Suppressor macrophage treated with lipopolysaccharide for 4 hours (primary cell): ENCODE data around the gene HOXD3.

Experiments
- DNase-seq: peaks from one replicate; pipeline ENCODE4 v3.0.0-alpha.2; 2020

Gene HOXD3

DNA sequence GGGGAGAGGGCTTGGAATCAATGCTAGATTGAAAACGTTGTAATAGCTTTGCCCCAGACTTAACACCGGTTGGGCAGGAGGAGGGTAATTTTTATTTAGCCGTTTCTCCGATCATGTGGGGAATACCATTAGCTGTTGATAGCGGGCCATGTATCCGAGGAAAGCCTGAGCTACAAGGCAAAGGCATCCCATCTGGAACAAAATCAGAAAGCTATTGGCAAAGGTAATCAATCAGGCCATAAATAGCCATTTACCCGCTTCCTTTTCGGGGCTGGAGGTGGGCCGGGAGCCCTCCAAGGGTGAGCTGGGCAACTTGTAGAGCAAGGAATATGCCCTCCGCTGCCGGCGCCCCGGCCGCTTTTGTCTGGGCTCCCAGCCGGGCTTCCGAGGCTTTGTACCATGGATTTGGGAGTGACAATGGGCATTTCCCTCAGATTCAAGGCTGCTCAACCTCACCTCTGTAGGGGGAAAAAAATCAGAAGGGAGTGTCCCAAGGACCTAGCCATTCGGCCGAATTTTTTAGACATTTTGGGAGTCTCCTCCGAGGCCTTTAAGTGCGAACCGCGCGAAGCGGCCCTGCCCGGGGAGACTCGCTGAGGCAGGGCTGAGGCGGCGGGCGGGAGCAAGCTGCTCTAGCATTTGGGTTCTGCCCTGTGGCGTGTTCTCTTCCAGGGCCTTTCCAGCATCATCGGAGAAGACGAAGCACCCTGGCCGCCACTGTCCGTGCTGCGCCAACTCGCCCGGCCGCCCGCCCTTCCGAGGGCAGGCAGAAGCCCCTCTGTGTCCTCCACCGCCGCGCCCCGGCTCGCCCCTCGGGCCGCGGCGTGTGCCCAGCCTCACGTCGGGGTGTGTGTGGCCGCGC lies 35.7 kb upstream of the HOXD3 start:
- DNase-seq: no peak

GRCh38 chr2:176122052-176122682 lies 34.9 kb upstream of the HOXD3 start:
- no peak for DNase-seq

DNA sequence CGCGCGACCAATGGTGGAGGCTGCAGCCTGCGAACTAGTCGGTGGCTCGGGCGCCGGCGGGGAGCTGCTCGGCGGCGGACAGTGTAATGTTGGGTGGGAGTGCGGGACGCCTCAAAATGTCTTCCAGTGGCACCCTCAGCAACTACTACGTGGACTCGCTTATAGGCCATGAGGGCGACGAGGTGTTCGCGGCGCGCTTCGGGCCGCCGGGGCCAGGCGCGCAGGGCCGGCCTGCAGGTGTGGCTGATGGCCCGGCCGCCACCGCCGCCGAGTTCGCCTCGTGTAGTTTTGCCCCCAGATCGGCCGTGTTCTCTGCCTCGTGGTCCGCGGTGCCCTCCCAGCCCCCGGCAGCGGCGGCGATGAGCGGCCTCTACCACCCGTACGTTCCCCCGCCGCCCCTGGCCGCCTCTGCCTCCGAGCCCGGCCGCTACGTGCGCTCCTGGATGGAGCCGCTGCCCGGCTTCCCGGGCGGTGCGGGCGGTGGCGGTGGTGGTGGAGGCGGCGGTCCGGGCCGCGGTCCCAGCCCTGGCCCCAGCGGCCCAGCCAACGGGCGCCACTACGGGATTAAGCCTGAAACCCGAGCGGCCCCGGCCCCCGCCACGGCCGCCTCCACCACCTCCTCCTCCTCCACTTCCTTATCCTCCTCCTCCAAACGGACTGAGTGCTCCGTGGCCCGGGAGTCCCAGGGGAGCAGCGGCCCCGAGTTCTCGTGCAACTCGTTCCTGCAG lies 34.3 kb upstream of the HOXD3 start, which contains the start of gene HOXD9:
HOXD9 (plus strand) TSS at position 37 of the 728 bp plus-strand sequence; CDS start at position 87, 50 bp downstream.
- no peak for DNase-seq

- no peak for DNase-seq
Measured at GRCh38 chr2:176123411-176124109, 33.5 kb upstream of the HOXD3 start.

- DNase-seq: no peak
Measured at GRCh38 chr2:176124110-176124946, 32.8 kb upstream of the HOXD3 start.

DNA sequence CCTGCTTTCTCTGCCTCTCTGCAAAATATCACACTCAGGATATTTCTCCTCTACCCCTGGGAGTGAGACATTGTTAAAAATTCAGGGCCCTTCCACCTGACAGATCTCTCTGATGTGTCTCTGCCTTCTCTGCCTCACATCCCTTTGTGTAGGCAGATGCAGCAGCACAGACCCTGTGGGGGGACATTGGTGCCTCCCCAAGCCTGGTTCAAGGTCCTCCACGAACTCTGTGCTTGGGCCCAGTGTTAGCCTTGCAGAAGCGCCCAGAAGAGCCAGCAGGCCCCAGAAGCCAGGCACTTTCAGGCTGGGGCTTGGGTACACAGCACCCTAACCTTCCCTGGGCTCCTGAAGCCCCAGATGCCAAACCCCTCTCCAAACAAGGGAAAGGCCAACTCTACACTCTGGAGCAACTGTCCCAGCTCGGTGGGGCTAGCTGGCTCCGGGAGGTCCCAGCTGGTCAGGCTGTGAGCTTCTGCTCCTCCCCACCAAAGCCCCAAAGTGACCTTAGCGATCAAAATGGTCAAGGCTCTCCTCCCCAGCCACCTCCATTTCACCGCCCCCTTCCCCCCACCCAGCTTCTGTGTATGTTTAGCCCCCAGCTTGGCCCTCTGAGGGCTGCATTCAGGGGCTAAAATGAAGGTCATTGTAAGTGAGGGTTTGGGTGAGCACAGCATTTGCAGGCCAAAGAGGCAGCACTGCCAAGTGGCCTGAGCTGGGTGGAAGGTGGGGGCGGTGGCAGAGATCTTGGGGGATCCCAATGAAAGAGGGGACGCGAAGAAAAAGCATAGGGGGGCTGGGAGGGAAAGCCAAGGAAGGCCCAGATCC lies 31.9 kb upstream of the HOXD3 start:
- DNase-seq: no peak

- no peak for DNase-seq
Measured at GRCh38 chr2:176125772-176126054, 31.4 kb upstream of the HOXD3 start.

DNA sequence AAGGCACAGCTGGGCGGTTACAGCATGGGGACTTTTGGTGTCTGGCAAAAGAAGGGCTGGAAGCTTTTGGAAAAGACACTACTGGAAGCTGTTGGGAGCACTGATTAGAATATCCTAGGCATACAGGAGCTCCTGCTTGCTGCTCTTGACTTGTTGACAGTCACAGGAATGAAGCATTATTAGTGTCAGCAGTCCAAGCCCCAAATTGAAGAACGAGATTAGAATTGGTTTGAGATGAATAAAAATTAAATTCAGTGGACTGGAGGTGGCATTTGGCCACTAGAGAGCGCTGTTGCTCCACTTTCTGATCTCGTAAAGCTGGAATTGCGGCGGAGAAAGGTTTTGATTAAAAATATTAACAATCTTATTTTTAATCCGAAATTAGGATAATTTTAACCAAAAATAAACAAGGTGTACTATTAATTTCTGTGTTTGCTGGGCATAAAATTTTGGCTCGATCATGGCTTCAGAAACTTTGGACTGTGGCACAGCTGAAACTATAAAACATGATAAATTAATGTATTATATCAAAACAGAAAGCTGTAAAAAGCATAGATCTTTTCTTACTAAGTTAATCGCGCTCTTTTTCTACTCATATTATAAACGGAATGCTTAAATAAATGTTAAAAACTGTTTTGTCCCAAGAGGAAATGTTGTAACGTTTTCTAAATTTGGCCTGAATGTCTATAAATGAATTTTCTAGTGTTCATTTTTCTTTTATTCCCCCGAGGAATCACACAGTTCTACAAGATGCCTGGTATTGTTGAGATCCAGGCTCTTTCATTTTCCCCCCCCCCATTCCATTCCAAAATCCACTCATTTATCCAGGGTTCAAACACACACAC lies 30.0 kb upstream of the HOXD3 start:
- peak; percentile 81 for DNase-seq

GRCh38 chr2:176127774-176128072 lies 29.4 kb upstream of the HOXD3 start:
- DNase-seq: no peak

- no peak for DNase-seq
Measured at GRCh38 chr2:176128172-176128981, 28.7 kb upstream of the HOXD3 start.

- DNase-seq: peak; percentile 25
Measured at GRCh38 chr2:176128982-176129796, 27.9 kb upstream of the HOXD3 start, which contains the start of gene HOXD8. Gene HOXD8, plus strand, starts transcription at chr2:176129705. Its CDS starts 662 bp downstream, at chr2:176130367.

- DNase-seq: no peak
Measured at GRCh38 chr2:176129813-176130146, 27.3 kb upstream of the HOXD3 start.

GRCh38 chr2:176130147-176130956 lies 26.8 kb upstream of the HOXD3 start:
- DNase-seq: peak; percentile 18

DNA sequence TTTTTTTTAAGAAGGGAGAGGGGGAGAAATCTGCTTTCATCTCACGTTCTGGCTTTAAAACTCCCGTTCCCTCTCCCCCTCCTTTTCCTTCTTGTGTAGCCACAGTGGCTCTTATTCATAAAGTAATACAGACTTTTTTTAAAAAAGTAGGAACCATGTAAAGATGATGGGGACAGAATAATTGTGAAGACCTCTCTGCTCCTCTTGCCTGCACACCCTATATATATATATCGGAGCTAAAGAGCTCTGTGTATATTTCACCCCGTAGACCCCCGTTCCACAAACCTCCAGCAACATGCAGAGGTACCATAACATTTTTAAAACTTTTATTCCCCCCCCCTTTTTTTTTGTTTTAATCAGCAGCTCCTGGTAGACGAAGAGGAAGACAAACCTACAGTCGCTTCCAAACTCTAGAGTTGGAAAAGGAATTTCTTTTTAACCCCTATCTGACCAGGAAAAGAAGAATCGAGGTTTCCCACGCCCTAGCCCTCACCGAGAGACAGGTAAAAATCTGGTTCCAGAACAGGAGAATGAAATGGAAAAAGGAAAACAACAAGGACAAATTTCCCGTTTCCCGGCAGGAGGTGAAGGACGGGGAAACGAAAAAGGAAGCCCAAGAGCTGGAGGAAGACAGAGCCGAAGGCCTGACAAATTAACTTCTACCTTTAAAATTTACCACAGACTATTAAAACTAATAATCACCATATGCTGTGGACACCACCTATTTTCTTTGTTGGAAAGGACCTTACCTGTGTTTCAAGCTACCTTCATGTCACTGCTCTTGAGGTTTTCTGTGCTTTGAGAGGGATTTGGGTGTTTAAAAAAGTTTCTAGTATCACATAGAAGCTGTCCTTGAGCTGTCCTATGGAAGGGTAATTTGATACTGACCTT lies 25.9 kb upstream of the HOXD3 start:
- no peak for DNase-seq

DNA sequence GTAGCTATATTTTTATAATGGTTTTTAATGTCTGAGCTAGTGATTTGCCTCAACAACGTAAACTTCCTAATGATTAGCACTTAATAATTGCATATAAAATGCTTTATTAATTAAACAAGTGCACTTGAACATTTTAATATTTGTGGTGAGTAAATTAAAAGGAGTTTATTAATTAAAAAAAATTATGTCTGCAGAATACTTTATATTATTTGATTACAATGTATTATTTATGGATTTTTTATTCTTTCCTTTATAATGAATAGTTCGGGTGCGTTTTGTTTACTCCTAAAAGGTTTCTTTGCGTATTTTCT lies 25.3 kb upstream of the HOXD3 start:
- DNase-seq: no peak

DNA sequence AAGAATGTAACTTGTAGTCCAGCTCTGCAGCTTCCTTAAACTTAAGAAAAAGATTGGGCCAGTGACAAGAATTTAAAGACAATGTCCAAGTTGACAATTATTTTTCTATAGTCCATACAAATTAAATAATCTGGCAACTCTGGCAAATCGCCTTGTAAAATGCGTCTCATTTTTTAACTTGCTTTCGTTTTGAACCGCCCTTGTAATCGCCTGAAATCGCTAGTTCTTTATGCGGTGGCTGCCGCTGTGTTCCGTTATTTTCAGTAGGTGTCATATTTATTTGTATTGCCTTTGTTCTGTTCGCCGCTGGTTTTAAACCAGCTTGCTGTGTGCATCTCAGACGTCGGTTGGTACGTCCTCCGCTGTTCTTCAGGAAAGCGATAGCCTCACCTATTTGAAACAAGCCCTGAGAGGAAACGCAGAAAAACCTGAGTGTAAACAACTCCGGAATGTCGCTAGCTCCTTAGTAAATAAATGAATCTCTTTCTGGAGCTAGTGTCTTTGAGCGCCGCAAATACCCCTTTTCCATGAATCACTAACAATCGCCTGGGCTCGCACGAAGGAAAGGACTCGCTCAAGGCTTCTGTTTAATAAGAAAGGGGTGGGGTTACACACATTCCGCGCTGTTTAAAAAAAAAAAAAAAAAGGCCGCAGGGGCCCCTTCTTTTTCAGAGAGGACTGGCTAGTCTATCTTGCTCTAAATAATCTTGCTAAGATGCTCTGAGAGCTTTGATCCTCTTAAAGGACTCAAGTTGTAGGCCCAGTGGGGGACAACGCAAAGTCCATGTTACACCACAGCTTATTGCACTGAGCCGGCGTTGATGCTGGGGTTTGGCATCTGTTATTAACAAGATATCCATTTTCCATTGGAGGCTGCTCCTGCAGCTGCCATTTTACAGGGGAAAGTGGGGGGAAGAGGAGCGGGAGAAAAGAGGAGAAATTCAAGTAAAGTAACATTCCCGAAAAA lies 24.6 kb upstream of the HOXD3 start:
- DNase-seq: peak; percentile 30
